ENCODE measurements around the gene HUNK.

Gene HUNK

GRCh38 chr21:31879241-31879650 is 6.4 kb downstream of the HUNK start:
- Mint-ChIP-seq H3K27me3 (peaks cover 48% of the 10 kb centered on the region), H3K9me3 (no peaks in the 10 kb centered on the region), H3K4me1 (ENCODE audit: low read depth) (no peaks in the 10 kb centered on the region), H3K4me3 (no peak overlapping the region), H3K27ac (no peak overlapping the region), H3K36me3 (ENCODE audit: low read depth) (no peaks in the 10 kb centered on the region)

DNA sequence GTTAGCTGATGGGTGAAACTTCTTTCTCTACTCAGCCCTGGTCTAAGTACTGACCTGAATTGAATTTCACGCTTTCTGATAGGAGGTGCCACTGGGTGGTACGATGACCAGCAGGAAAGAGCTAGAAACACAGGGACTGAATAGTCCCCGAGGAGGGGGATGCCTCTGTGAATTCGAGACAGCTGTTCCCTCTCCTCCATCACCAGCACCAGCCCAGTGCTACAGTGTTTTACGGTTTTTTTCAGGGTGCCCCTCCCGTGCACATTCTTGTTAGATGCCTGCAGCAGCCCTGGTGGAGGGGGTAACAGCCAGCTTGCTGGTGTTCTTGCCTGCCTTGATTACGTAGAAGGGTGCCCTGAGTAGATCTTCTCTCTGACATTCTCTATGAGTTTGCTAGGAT is 7.1 kb downstream of the HUNK start:
- Mint-ChIP-seq H3K4me1 (ENCODE audit: low read depth) (no peaks in the 10 kb centered on the region), H3K4me3 (no peak overlapping the region), H3K27ac (no peak overlapping the region), H3K36me3 (ENCODE audit: low read depth) (no peaks in the 10 kb centered on the region), H3K27me3 (peaks cover 42% of the 10 kb centered on the region), H3K9me3 (no peaks in the 10 kb centered on the region)

DNA sequence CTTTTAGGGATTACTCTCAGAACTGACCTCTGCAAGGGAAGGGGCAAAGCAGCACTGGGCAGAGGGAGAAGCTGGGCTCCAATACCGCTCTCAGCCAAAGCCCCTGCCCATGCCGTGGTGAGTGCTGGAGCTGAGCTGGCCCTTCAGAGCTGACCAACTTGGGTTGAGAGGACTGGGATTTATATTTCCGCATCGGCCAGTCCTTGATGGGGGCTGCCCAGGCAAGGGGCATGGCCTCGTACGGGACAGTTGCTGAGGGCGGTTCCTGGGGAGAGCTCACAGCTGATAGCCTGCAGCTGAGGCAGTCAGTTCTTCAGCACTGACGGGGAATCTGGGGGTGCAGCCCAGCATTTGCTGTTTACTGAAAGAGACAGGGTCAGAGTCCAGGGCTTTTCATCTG is 8.0 kb downstream of the HUNK start:
- H3K4me3 Mint-ChIP-seq, result no peak overlapping the region

DNA sequence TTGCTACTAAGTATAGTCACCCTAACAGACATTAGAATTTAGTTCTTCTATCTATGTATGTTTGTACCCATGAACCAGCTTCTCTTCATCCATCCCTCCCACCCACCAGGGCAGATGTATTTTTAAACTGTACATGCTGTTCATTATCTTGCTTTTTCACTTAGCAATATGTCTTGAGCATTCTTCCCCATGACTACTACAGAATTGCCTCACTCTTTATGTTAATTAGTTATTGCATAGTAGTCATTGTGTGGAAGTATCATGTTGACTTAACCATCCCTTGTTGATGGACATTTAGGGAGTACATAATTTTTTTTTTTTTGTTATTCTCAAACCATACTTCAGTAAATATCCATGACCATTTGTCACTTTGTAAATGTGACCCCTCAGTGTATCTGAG is 9.9 kb downstream of the HUNK start:
- H3K27ac Mint-ChIP-seq, result no peak overlapping the region
- no peaks in the 10 kb centered on the region for H3K4me1 Mint-ChIP-seq (ENCODE audit: low read depth)
- H3K36me3 Mint-ChIP-seq (ENCODE audit: low read depth), result no peaks in the 10 kb centered on the region
- peaks cover 26% of the 10 kb centered on the region for H3K27me3 Mint-ChIP-seq
- no peak overlapping the region for H3K4me3 Mint-ChIP-seq
- H3K9me3 Mint-ChIP-seq, result no peaks in the 10 kb centered on the region

More for the DNA sequence above, 8.0 kb downstream of the HUNK start:
- Mint-ChIP-seq H3K27ac (no peak overlapping the region), H3K4me1 (ENCODE audit: low read depth) (no peaks in the 10 kb centered on the region), H3K9me3 (no peaks in the 10 kb centered on the region), H3K36me3 (ENCODE audit: low read depth) (no peaks in the 10 kb centered on the region), H3K27me3 (peaks cover 34% of the 10 kb centered on the region)

DNA sequence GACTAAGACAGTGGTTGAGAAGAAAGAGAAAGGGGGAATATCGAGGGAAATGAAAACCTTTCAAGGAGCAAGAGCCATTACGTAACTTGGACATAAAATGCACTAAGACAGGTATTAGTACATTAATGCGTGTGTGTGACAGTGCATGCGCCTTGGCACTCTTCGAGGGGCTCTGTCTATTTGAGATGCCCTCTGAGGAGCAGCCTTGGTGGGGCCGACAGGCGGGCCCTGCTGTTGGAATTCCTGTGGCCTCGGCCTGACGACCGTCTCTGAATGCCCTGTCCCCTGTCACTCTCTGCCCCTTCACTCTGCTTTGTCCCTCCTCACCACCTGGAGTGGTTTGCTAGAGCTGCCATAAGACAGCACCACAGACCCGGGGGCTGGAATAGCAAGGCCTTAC is 12.3 kb downstream of the HUNK start:
- H3K4me3 Mint-ChIP-seq, result no peak overlapping the region
- H3K9me3 Mint-ChIP-seq, result no peaks in the 10 kb centered on the region

DNA sequence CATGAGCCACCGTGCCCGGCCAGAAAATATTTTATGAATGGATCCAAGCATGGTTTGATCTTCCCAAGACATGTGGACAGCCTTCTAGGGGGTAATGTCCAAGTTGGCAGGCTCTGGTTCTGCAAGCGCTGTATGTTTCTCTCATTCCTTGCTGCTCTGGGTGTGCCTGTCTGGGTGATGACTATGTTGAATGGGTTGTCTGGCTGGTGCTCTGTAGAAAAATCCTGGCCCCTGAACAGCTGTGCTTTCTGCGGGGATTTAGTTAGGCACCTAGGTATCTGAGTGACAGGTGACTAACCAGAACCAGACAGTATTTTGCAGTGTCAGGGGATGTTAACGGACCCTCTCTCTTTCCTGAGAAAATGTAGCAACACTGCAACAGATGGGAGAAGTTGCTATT is 14.1 kb downstream of the HUNK start:
- Mint-ChIP-seq H3K9me3 (no peaks in the 10 kb centered on the region), H3K27me3 (peaks cover 7% of the 10 kb centered on the region), H3K36me3 (ENCODE audit: low read depth) (no peaks in the 10 kb centered on the region), H3K4me3 (no peak overlapping the region), H3K27ac (no peak overlapping the region), H3K4me1 (ENCODE audit: low read depth) (no peaks in the 10 kb centered on the region)

More for the DNA sequence above, 12.3 kb downstream of the HUNK start:
- Mint-ChIP-seq H3K27ac (no peak overlapping the region), H3K4me1 (ENCODE audit: low read depth) (no peaks in the 10 kb centered on the region), H3K36me3 (ENCODE audit: low read depth) (no peaks in the 10 kb centered on the region), H3K27me3 (peaks cover 18% of the 10 kb centered on the region)

DNA sequence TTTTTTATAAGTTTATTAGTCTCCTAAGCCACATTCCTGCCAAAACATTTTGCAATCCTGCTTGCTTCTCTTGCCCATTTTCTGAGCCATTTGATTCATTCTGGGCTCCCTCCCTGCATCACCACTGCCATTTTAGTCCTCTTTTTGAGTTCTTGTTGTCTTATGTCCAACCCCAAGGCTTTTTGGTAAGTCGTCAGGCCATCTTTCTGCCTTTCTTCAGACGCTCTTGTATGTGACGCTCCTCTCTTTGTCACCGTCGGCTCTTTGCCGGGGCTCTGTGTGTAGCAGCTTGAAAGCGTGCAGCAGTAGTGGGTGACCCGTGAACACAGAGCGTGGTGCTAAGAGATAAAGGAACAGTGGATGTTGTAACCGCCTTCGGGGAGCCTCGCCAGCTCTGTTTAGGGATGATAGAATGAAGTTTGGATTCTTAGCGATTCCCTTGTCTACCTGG is 14.6 kb downstream of the HUNK start:
- Mint-ChIP-seq H3K27me3 (peaks cover 3% of the 10 kb centered on the region), H3K36me3 (ENCODE audit: low read depth) (no peaks in the 10 kb centered on the region), H3K4me1 (ENCODE audit: low read depth) (no peaks in the 10 kb centered on the region), H3K9me3 (no peaks in the 10 kb centered on the region), H3K4me3 (no peak overlapping the region), H3K27ac (no peak overlapping the region)

GRCh38 chr21:31888936-31889371 is 16.1 kb downstream of the HUNK start:
- Mint-ChIP-seq H3K9me3 (no peaks in the 10 kb centered on the region), H3K27me3 (peaks cover 10% of the 10 kb centered on the region), H3K4me3 (no peak overlapping the region), H3K4me1 (ENCODE audit: low read depth) (no peaks in the 10 kb centered on the region), H3K36me3 (ENCODE audit: low read depth) (no peaks in the 10 kb centered on the region), H3K27ac (no peak overlapping the region)

DNA sequence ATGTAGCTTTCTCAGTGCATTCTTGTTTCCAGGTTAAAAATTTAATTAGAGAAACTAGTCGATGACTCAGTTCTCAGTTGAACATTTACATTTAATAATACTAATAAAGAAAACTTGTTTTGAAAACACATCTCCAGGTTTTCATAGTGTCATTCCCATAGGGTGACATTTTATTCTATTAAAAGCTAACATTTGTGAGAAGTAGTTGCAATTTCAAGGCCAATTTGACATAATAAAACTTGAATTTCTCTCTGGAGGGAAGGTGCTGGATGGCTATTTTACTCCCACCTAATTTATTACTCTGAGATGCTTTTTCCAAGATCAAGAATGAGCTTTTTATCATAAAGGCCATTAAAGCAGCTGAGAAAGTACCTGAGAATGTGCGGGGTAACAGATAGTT is 16.6 kb downstream of the HUNK start:
- Mint-ChIP-seq H3K4me1 (ENCODE audit: low read depth) (no peaks in the 10 kb centered on the region), H3K27ac (no peak overlapping the region), H3K27me3 (peaks cover 10% of the 10 kb centered on the region), H3K36me3 (ENCODE audit: low read depth) (no peaks in the 10 kb centered on the region), H3K9me3 (no peaks in the 10 kb centered on the region), H3K4me3 (no peak overlapping the region)

DNA sequence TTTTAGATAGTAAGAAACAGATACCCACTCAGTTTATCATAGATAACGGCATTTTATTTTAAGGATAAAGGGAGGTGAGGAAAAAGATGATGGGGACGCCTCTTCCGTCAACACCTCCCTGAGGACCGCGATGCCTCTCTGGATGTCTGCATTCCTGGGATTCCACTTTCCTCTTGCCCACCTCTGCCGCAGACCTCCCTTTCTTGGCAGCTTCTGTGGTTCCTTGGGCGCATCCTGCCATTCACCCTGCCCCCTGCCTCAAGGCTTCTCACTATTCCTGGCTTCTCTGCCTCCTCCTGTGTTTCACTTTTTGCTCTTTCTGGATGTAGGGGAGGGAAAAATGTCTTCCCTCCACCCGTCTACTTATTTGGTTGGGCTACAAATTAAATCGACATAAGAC is 19.9 kb downstream of the HUNK start:
- Mint-ChIP-seq H3K27ac (no peak overlapping the region), H3K9me3 (no peaks in the 10 kb centered on the region), H3K27me3 (peaks cover 10% of the 10 kb centered on the region), H3K4me3 (no peak overlapping the region), H3K4me1 (ENCODE audit: low read depth) (no peaks in the 10 kb centered on the region), H3K36me3 (ENCODE audit: low read depth) (no peaks in the 10 kb centered on the region)

GRCh38 chr21:31893851-31894415 is 21.1 kb downstream of the HUNK start:
- no peaks in the 10 kb centered on the region for H3K36me3 Mint-ChIP-seq (ENCODE audit: low read depth)
- peaks cover 10% of the 10 kb centered on the region for H3K27me3 Mint-ChIP-seq
- no peak overlapping the region for H3K27ac Mint-ChIP-seq
- no peak overlapping the region for H3K4me3 Mint-ChIP-seq
- H3K4me1 Mint-ChIP-seq (ENCODE audit: low read depth), result no peaks in the 10 kb centered on the region
- no peaks in the 10 kb centered on the region for H3K9me3 Mint-ChIP-seq

- Mint-ChIP-seq H3K4me1 (ENCODE audit: low read depth) (no peaks in the 10 kb centered on the region), H3K4me3 (no peak overlapping the region), H3K27me3 (peaks cover 10% of the 10 kb centered on the region), H3K9me3 (no peaks in the 10 kb centered on the region), H3K27ac (no peak overlapping the region), H3K36me3 (ENCODE audit: low read depth) (no peaks in the 10 kb centered on the region)
These were observed 21.6 kb downstream of the HUNK start for GRCh38 chr21:31894457-31894856.

GRCh38 chr21:31895077-31895835 is 22.4 kb downstream of the HUNK start:
- Mint-ChIP-seq H3K27ac (no peak overlapping the region), H3K4me3 (no peak overlapping the region), H3K36me3 (ENCODE audit: low read depth) (no peaks in the 10 kb centered on the region), H3K27me3 (peaks cover 10% of the 10 kb centered on the region), H3K9me3 (no peaks in the 10 kb centered on the region), H3K4me1 (ENCODE audit: low read depth) (no peaks in the 10 kb centered on the region)

DNA sequence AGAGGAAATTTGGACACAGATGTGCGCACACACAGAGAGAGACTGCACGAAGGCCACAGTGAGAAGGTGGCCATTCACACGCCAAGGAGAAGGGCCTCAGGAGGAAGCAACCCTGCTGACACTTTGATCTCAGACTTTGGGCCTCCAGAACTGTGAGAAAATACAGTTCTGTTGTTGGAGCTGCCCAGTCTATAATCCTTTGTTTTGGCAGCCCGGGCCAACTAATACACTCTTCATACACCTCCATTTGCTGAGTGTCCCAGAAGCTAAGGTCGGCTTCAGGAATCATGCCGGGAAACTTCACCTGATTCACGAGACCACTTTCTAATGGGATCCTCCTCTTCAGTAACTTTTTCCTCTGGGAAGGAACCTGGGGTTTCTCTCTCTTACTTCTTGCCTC is 23.2 kb downstream of the HUNK start:
- H3K4me1 Mint-ChIP-seq (ENCODE audit: low read depth), result no peaks in the 10 kb centered on the region
- H3K4me3 Mint-ChIP-seq, result no peak overlapping the region
- H3K36me3 Mint-ChIP-seq (ENCODE audit: low read depth), result no peaks in the 10 kb centered on the region
- no peak overlapping the region for H3K27ac Mint-ChIP-seq
- H3K9me3 Mint-ChIP-seq, result no peaks in the 10 kb centered on the region
- H3K27me3 Mint-ChIP-seq, result peaks cover 10% of the 10 kb centered on the region

GRCh38 chr21:31897311-31897710 is 24.5 kb downstream of the HUNK start:
- Mint-ChIP-seq H3K27ac (no peak overlapping the region), H3K4me1 (ENCODE audit: low read depth) (no peaks in the 10 kb centered on the region), H3K27me3 (peaks cover 10% of the 10 kb centered on the region), H3K4me3 (no peak overlapping the region), H3K9me3 (no peaks in the 10 kb centered on the region), H3K36me3 (ENCODE audit: low read depth) (no peaks in the 10 kb centered on the region)
